ENCODE measurements around the gene FAM120B.
"Not testable (repeated sequence)": the region's sequence is repeated elsewhere in the genome, so short reads cannot be mapped to it uniquely, and the experiment has no call there.

FAM120B gene

GRCh38 chr6:170306324-170307079 is at the start of gene FAM120B:
FAM120B (plus strand) TSS chr6:170306758; CDS start chr6:170317391, 10,633 bp downstream.
- DNase-seq (ENCODE audit: low spot score): peak; percentile 96
- Mint-ChIP-seq H3K27me3 (ENCODE audit: low read depth) (peaks cover 23% of the 10 kb centered on the region), H3K36me3 (ENCODE audit: low read depth) (peaks cover 13% of the 10 kb centered on the region), H3K4me3 (peak within 1 kb of the TSS; percentile 93), H3K9me3 (peaks cover 5% of the 10 kb centered on the region), H3K4me1 (ENCODE audit: low read depth) (peaks cover 24% of the 10 kb centered on the region), H3K27ac (peak within 1 kb of the TSS; percentile 95)

GRCh38 chr6:170257376-170257775 is 49.2 kb upstream of the FAM120B start:
- H3K36me3 Mint-ChIP-seq (ENCODE audit: low read depth): no peaks in the 10 kb centered on the region
- H3K27ac Mint-ChIP-seq: no peak overlapping the region

GRCh38 chr6:170258407-170258806 is 48.2 kb upstream of the FAM120B start:
- peaks cover 20% of the 10 kb centered on the region for H3K27me3 Mint-ChIP-seq (ENCODE audit: low read depth)
- H3K4me1 Mint-ChIP-seq (ENCODE audit: low read depth): no peaks in the 10 kb centered on the region
- no peaks in the 10 kb centered on the region for H3K36me3 Mint-ChIP-seq (ENCODE audit: low read depth)
- no peak overlapping the region for H3K27ac Mint-ChIP-seq
- no peak for DNase-seq (ENCODE audit: low spot score)
- H3K4me3 Mint-ChIP-seq: no peak overlapping the region
- H3K9me3 Mint-ChIP-seq: no peaks in the 10 kb centered on the region

More at GRCh38 chr6:170257376-170257775, 49.2 kb upstream of the FAM120B start:
- DNase-seq (ENCODE audit: low spot score): no peak
- Mint-ChIP-seq H3K9me3 (no peaks in the 10 kb centered on the region), H3K27me3 (ENCODE audit: low read depth) (peaks cover 17% of the 10 kb centered on the region), H3K4me3 (no peak overlapping the region), H3K4me1 (ENCODE audit: low read depth) (no peaks in the 10 kb centered on the region)

GRCh38 chr6:170259278-170259677 is 47.3 kb upstream of the FAM120B start:
- Mint-ChIP-seq H3K27ac (no peak overlapping the region), H3K4me1 (ENCODE audit: low read depth) (no peaks in the 10 kb centered on the region), H3K9me3 (no peaks in the 10 kb centered on the region), H3K36me3 (ENCODE audit: low read depth) (no peaks in the 10 kb centered on the region), H3K27me3 (ENCODE audit: low read depth) (peaks cover 23% of the 10 kb centered on the region), H3K4me3 (no peak overlapping the region)
- DNase-seq (ENCODE audit: low spot score): no peak

- Mint-ChIP-seq H3K9me3 (no peaks in the 10 kb centered on the region), H3K27me3 (ENCODE audit: low read depth) (peaks cover 30% of the 10 kb centered on the region), H3K4me1 (ENCODE audit: low read depth) (no peaks in the 10 kb centered on the region), H3K36me3 (ENCODE audit: low read depth) (no peaks in the 10 kb centered on the region), H3K27ac (no peak overlapping the region), H3K4me3 (no peak overlapping the region)
- no peak for DNase-seq (ENCODE audit: low spot score)
Observed at GRCh38 chr6:170260686-170261085, 45.9 kb upstream of the FAM120B start.

GRCh38 chr6:170261643-170262488 is 44.7 kb upstream of the FAM120B start:
- H3K36me3 Mint-ChIP-seq (ENCODE audit: low read depth): no peaks in the 10 kb centered on the region
- H3K9me3 Mint-ChIP-seq: no peaks in the 10 kb centered on the region
- no peak for DNase-seq (ENCODE audit: low spot score)
- H3K4me3 Mint-ChIP-seq: no peak overlapping the region
- H3K27me3 Mint-ChIP-seq (ENCODE audit: low read depth): peaks cover 36% of the 10 kb centered on the region
- no peak overlapping the region for H3K27ac Mint-ChIP-seq
- no peaks in the 10 kb centered on the region for H3K4me1 Mint-ChIP-seq (ENCODE audit: low read depth)

GRCh38 chr6:170262489-170263088 is 44.0 kb upstream of the FAM120B start:
- no peak overlapping the region for H3K27ac Mint-ChIP-seq
- no peak overlapping the region for H3K4me3 Mint-ChIP-seq
- H3K27me3 Mint-ChIP-seq (ENCODE audit: low read depth): peaks cover 32% of the 10 kb centered on the region
- H3K36me3 Mint-ChIP-seq (ENCODE audit: low read depth): no peaks in the 10 kb centered on the region
- no peaks in the 10 kb centered on the region for H3K9me3 Mint-ChIP-seq
- H3K4me1 Mint-ChIP-seq (ENCODE audit: low read depth): no peaks in the 10 kb centered on the region
- DNase-seq (ENCODE audit: low spot score): no peak

- H3K4me3 Mint-ChIP-seq: no peak overlapping the region
- H3K9me3 Mint-ChIP-seq: no peaks in the 10 kb centered on the region
- H3K27me3 Mint-ChIP-seq (ENCODE audit: low read depth): peaks cover 38% of the 10 kb centered on the region
- H3K36me3 Mint-ChIP-seq (ENCODE audit: low read depth): no peaks in the 10 kb centered on the region
- no peak for DNase-seq (ENCODE audit: low spot score)
- no peaks in the 10 kb centered on the region for H3K4me1 Mint-ChIP-seq (ENCODE audit: low read depth)
- no peak overlapping the region for H3K27ac Mint-ChIP-seq
Observed at GRCh38 chr6:170263410-170263809, 43.1 kb upstream of the FAM120B start.

GRCh38 chr6:170264086-170264485 is 42.5 kb upstream of the FAM120B start:
- no peak for DNase-seq (ENCODE audit: low spot score)
- Mint-ChIP-seq H3K27me3 (ENCODE audit: low read depth) (peaks cover 38% of the 10 kb centered on the region), H3K4me1 (ENCODE audit: low read depth) (no peaks in the 10 kb centered on the region), H3K27ac (no peak overlapping the region), H3K4me3 (no peak overlapping the region), H3K9me3 (no peaks in the 10 kb centered on the region), H3K36me3 (ENCODE audit: low read depth) (no peaks in the 10 kb centered on the region)

GRCh38 chr6:170264644-170265043 is 41.9 kb upstream of the FAM120B start:
- not testable (repeated sequence) for H3K4me1 Mint-ChIP-seq (ENCODE audit: low read depth); H3K27ac Mint-ChIP-seq; DNase-seq (ENCODE audit: low spot score); H3K9me3 Mint-ChIP-seq; H3K4me3 Mint-ChIP-seq; H3K36me3 Mint-ChIP-seq (ENCODE audit: low read depth)
- peaks cover 39% of the 10 kb centered on the region for H3K27me3 Mint-ChIP-seq (ENCODE audit: low read depth)

GRCh38 chr6:170265655-170266054 is 40.9 kb upstream of the FAM120B start:
- H3K4me3 Mint-ChIP-seq: no peak overlapping the region
- H3K4me1 Mint-ChIP-seq (ENCODE audit: low read depth): no peaks in the 10 kb centered on the region
- H3K27me3 Mint-ChIP-seq (ENCODE audit: low read depth): peaks cover 46% of the 10 kb centered on the region
- no peaks in the 10 kb centered on the region for H3K36me3 Mint-ChIP-seq (ENCODE audit: low read depth)
- no peak for DNase-seq (ENCODE audit: low spot score)
- H3K27ac Mint-ChIP-seq: no peak overlapping the region
- H3K9me3 Mint-ChIP-seq: no peaks in the 10 kb centered on the region

- Mint-ChIP-seq H3K9me3 (no peaks in the 10 kb centered on the region), H3K27me3 (ENCODE audit: low read depth) (peaks cover 49% of the 10 kb centered on the region), H3K4me3 (no peak overlapping the region), H3K27ac (no peak overlapping the region), H3K4me1 (ENCODE audit: low read depth) (peaks cover under 1% of the 10 kb centered on the region), H3K36me3 (ENCODE audit: low read depth) (no peaks in the 10 kb centered on the region)
- no peak for DNase-seq (ENCODE audit: low spot score)
Observed at GRCh38 chr6:170266061-170266825, 40.3 kb upstream of the FAM120B start.

GRCh38 chr6:170267688-170268087 is 38.9 kb upstream of the FAM120B start:
- Mint-ChIP-seq H3K27me3 (ENCODE audit: low read depth) (peaks cover 56% of the 10 kb centered on the region), H3K27ac (no peak overlapping the region), H3K36me3 (ENCODE audit: low read depth) (no peaks in the 10 kb centered on the region), H3K4me3 (no peak overlapping the region), H3K4me1 (ENCODE audit: low read depth) (peaks cover 10% of the 10 kb centered on the region), H3K9me3 (no peaks in the 10 kb centered on the region)
- no peak for DNase-seq (ENCODE audit: low spot score)

All from T-helper 2 cell treated with Interferon-gamma antibody and Interleukin-4, amounts not matched to agents 5 μg/mL and 100 μg/mL, for 36 hours (primary cell).